PFSK-1 (cell line): Measurements from ENCODE around the gene COL23A1.

Experiments
- POLR2AphosphoS5 ChIP-seq: IDR thresholded peaks from 2 replicates; pipeline ENCODE4 v1.6.1; 2012; ENCODE audit warnings: low read depth, mild to moderate bottlenecking, control low read depth, low read length, moderate library complexity
- SIN3A ChIP-seq: IDR thresholded peaks from 2 replicates; pipeline ENCODE4 v1.6.1; 2012; ENCODE audit warnings: mild to moderate bottlenecking, low read length, moderate library complexity, borderline replicate concordance; ENCODE audit not compliant: insufficient read depth
- TAF1 ChIP-seq: IDR thresholded peaks from 2 replicates; pipeline ENCODE4 v1.6.1; 2012; ENCODE audit warnings: low read length, control low read depth, borderline replicate concordance; ENCODE audit not compliant: insufficient read depth
- TF ChIP-seq, protein P1 (sequence below), 2 experiments: IDR thresholded peaks; 2 replicates each; pipeline versions ENCODE4 v1.6.1 to v1.8.0; 2011 to 2012; ENCODE audit warnings: low read depth in 2 of 2, low read length in 2 of 2, control low read depth in 1 of 2, inconsistent platforms in 1 of 2, mild to moderate bottlenecking in 1 of 2, moderate library complexity in 1 of 2; ENCODE audit not compliant: insufficient read depth in 1 of 2

DNA sequence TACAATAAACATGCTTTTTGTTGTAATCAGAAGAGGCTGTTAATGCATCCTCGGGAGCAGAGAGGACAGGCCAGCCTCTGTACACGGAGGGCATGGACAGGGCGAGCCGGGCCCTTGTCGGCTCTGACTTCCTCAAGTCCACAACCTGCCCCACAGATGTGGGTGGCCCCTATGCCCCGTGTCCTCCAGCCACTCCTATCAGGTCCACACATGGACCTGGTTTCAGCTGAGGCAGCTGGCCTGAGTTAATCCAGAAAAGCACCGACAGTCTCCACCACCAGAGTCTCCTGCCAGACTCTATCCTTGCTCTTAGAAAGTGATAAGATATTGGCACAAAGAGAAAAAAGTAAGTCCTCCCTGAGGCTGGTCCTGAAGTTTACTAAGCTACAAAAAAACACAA, 305.2 kb downstream of the COL23A1 start:
- TF ChIP-seq, protein P1, sequence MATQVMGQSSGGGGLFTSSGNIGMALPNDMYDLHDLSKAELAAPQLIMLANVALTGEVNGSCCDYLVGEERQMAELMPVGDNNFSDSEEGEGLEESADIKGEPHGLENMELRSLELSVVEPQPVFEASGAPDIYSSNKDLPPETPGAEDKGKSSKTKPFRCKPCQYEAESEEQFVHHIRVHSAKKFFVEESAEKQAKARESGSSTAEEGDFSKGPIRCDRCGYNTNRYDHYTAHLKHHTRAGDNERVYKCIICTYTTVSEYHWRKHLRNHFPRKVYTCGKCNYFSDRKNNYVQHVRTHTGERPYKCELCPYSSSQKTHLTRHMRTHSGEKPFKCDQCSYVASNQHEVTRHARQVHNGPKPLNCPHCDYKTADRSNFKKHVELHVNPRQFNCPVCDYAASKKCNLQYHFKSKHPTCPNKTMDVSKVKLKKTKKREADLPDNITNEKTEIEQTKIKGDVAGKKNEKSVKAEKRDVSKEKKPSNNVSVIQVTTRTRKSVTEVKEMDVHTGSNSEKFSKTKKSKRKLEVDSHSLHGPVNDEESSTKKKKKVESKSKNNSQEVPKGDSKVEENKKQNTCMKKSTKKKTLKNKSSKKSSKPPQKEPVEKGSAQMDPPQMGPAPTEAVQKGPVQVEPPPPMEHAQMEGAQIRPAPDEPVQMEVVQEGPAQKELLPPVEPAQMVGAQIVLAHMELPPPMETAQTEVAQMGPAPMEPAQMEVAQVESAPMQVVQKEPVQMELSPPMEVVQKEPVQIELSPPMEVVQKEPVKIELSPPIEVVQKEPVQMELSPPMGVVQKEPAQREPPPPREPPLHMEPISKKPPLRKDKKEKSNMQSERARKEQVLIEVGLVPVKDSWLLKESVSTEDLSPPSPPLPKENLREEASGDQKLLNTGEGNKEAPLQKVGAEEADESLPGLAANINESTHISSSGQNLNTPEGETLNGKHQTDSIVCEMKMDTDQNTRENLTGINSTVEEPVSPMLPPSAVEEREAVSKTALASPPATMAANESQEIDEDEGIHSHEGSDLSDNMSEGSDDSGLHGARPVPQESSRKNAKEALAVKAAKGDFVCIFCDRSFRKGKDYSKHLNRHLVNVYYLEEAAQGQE (IDR thresholded peaks at IDR 0.05; ENCODE audit: insufficient read depth in 1 of 2, low read depth in 2 of 2, low read length in 2 of 2), result no peak
- TF ChIP-seq POLR2AphosphoS5 (no peak), TAF1 (no peak), SIN3A (no peak)
